ENCODE data around the gene PRSS56. TPM values are rescaled to one million over a fixed set of nuclear protein-coding genes. Genes with fewer than 3 reads are reported as not detected.
A peak's percentile ranks its signal among the peaks of the same experiment; 100 is the strongest.

The PRSS56 gene
- total and polyA plus RNA-seq, 2 of the 13 experiments (the other 11 are each of a cell fraction or from before 2014, with no cell fraction given): not detected

GRCh38 chr2:232550354-232551249, 30.4 kb downstream of the PRSS56 start, which contains the start of the genes EIF4E2 and TIGD1 (continued):
- TF ChIP-seq ZSCAN21 (CRISPR knock-in tag; IDR thresholded peaks at IDR 0.05; ENCODE audit: borderline replicate concordance) (peak; percentile 99), SIN3A (IDR thresholded peaks at IDR 0.05; ENCODE audit: borderline replicate concordance, low read depth, low read length) (peak; percentile 85; the same call in 1 of the 2 replicates), SMAD9 (CRISPR knock-in tag; IDR thresholded peaks at IDR 0.05) (no peak), TEAD2 (CRISPR knock-in tag; IDR thresholded peaks at IDR 0.05) (peak; percentile 95), HINFP (CRISPR knock-in tag; IDR thresholded peaks at IDR 0.05; ENCODE audit: low read depth) (peak; percentile 94), SP5 (CRISPR knock-in tag; IDR thresholded peaks at IDR 0.05; ENCODE audit: borderline replicate concordance, low read depth) (peak; percentile 66; the same call in 1 of the 2 replicates), DZIP1 (CRISPR knock-in tag; IDR thresholded peaks at IDR 0.05) (peak; percentile 100), MED8 (CRISPR knock-in tag; IDR thresholded peaks at IDR 0.05; ENCODE audit: insufficient replicate concordance) (peak; percentile 96), FOXC1 (CRISPR knock-in tag; IDR thresholded peaks at IDR 0.05; ENCODE audit: borderline replicate concordance) (peak; percentile 100), ZNF816 (CRISPR knock-in tag; IDR thresholded peaks at IDR 0.05; ENCODE audit: borderline replicate concordance) (peak; percentile 94), ZNF484 (CRISPR knock-in tag; IDR thresholded peaks at IDR 0.05; ENCODE audit: borderline replicate concordance, low read depth) (peak; percentile 86), ZNF335 (CRISPR knock-in tag; IDR thresholded peaks at IDR 0.05) (peak; percentile 92), U2AF1 (optimal IDR thresholded peaks at IDR 0.05; ENCODE audit: low read depth, low read length) (peak; percentile 31), ZBTB21 (CRISPR knock-in tag; IDR thresholded peaks at IDR 0.05) (peak; percentile 55; the same call in 1 of the 2 replicates), GLI4 (CRISPR knock-in tag; IDR thresholded peaks at IDR 0.05; ENCODE audit: borderline replicate concordance) (peak; percentile 84; the same call in 1 of the 2 replicates), ZSCAN5A (CRISPR knock-in tag; IDR thresholded peaks at IDR 0.05; ENCODE audit: borderline replicate concordance) (peak; percentile 99), CREB3 (CRISPR knock-in tag; IDR thresholded peaks at IDR 0.05) (peak; percentile 98), NCOR1 (IDR thresholded peaks at IDR 0.05; ENCODE audit: borderline replicate concordance, low read length) (no peak; the same call in 1 of the 2 replicates), MXD1 (CRISPR knock-in tag; IDR thresholded peaks at IDR 0.05) (peak; percentile 98), NONO (IDR thresholded peaks at IDR 0.05) (no peak), NONO (CRISPR knock-in tag; conservative IDR thresholded peaks at IDR 0.05) (peak; percentile 100)

All from HepG2 (cell line).